Renal cortical epithelial cell (primary cell): Measurements from ENCODE around the gene EPC2. TPM values are rescaled to one million over a fixed set of nuclear protein-coding genes. Genes with fewer than 3 reads are reported as not detected.

Experiments used
- DNase-seq: peaks from one replicate; pipeline ENCODE4 v3.0.0-alpha.2; 2011; ENCODE audit warnings: low read depth
- total RNA-seq: library from RNA; depleted of rRNA; stranded (reverse); fragments of >200 nt; gene quantifications from 2 replicates; pipeline ENCODE4 v1.2.3, GENCODE V29; 2014

Gene EPC2
- total RNA-seq, 1 donor from 2014 or later: 37.9 TPM

- DNase-seq: peak; percentile 61
Observed at GRCh38 chr2:148810081-148810480, 165.5 kb downstream of the EPC2 start.

- peak; percentile 83 for DNase-seq
Observed at GRCh38 chr2:148812306-148812705, 167.8 kb downstream of the EPC2 start.

GRCh38 chr2:148813603-148814065 is 169.1 kb downstream of the EPC2 start:
- DNase-seq: no peak

GRCh38 chr2:148814143-148814859 is 169.8 kb downstream of the EPC2 start:
- peak; percentile 66 for DNase-seq

GRCh38 chr2:148814860-148815419 is 170.4 kb downstream of the EPC2 start:
- peak; percentile 57 for DNase-seq

GRCh38 chr2:148816176-148816575 is 171.6 kb downstream of the EPC2 start:
- DNase-seq: no peak

- no peak for DNase-seq
Observed at GRCh38 chr2:148817210-148817708, 172.7 kb downstream of the EPC2 start.

- DNase-seq: no peak
Observed at GRCh38 chr2:148819019-148819585, 174.6 kb downstream of the EPC2 start.

- no peak for DNase-seq
Observed at GRCh38 chr2:148824190-148824589, 179.6 kb downstream of the EPC2 start.

GRCh38 chr2:148826791-148827190 is 182.2 kb downstream of the EPC2 start:
- DNase-seq: no peak

GRCh38 chr2:148828941-148829340 is 184.4 kb downstream of the EPC2 start:
- DNase-seq: no peak

GRCh38 chr2:148829618-148830017 is 185.1 kb downstream of the EPC2 start:
- DNase-seq: no peak

- no peak for DNase-seq
Observed at GRCh38 chr2:148832637-148833036, 188.1 kb downstream of the EPC2 start.

Other genes starting within 250 kb of the EPC2 start
- gene KIF5C, start 230.5 kb downstream of the EPC2 start, total RNA-seq: 0.69 and 2.1 TPM in 2 replicates